HCT116 (cell line): ENCODE data around the gene SHC4. TPM values are rescaled to one million over a fixed set of nuclear protein-coding genes. Genes with fewer than 3 reads are reported as not detected.

Experiments
- ATAC-seq: fragments of 200-7000 bp; cut with Tn5 transposase; 2 replicates; pipeline ENCODE4 v1.9.1; 2020; ENCODE audit warnings: mild to moderate bottlenecking, moderate library complexity
- BruUV-seq: library from RNA; stranded (reverse); fragments of 400-500 nt; replicated peaks from 2 replicates; lab custom pipeline; 2021; lab: Mats Ljungman, UMichigan
- CTCF ChIA-PET: fragments of 300-600 bp; sonication (Branson Sonifier 250); formaldehyde crosslinking; loops from one replicate; lab custom pipeline; 2021; ENCODE audit warnings: antibody characterized with exemption; lab: Charles Lee
- POLR2A ChIA-PET: fragments of 300-600, 350-600 bp; sonication (Branson Sonifier 250); formaldehyde crosslinking; loops from one replicate; lab custom pipeline; 2021; ENCODE audit warnings: antibody characterized with exemption; lab: Charles Lee
- RAD21 ChIA-PET, 2 experiments: fragments of 300-600 bp; sonication (Branson Sonifier 250); formaldehyde crosslinking; loops; one replicate each; lab custom pipeline; 2023; ENCODE audit warnings: low total read pairs in 2 of 2; ENCODE audit not compliant: uncharacterized antibody in 2 of 2, unreplicated experiment in 2 of 2, low non-redundant PET in 1 of 2; lab: Charles Lee
- DNase-seq: peaks from one replicate; pipeline ENCODE4 v3.0.0-alpha.2; 2010; ENCODE audit warnings: low read depth, low spot score
- H2AFZ ChIP-seq: fragments of 200-600 bp; shearing (Covaris generic), sonication (generic); 2 replicates; pipeline ENCODE4 v1.6.1; 2017; ENCODE audit warnings: low read depth, mixed run types, mixed read lengths, antibody characterized with exemption, low read length; ENCODE audit not compliant: poor library complexity, severe bottlenecking
- H3K27ac ChIP-seq: 2 replicates; pipeline ENCODE4 v1.5.1; 2012; ENCODE audit warnings: low read depth, low read length
- H3K27me3 ChIP-seq: fragments of 200-600 bp; sonication (generic); 2 replicates; pipeline ENCODE4 v1.6.1; 2016; ENCODE audit warnings: mixed run types, low read length, mixed read lengths; ENCODE audit not compliant: insufficient read depth
- H3K36me3 ChIP-seq, 2 experiments: fragments of 200-500 bp in 1 of 2; fragments of 200-600 bp in 1 of 2; sonication (Bioruptor generic) in 1 of 2; sonication (generic) in 1 of 2; 2 replicates each; pipeline versions ENCODE4 v1.5.1 to v1.6.1; 2014 to 2016; ENCODE audit warnings: low read length in 2 of 2, inconsistent platforms in 1 of 2, mixed read lengths in 1 of 2, mixed run types in 1 of 2; ENCODE audit not compliant: insufficient read depth in 2 of 2, control insufficient read depth in 1 of 2
- H3K4me1 ChIP-seq, 2 experiments: fragments of 200-600 bp in 1 of 2; sonication (generic) in 1 of 2; 2 replicates each; pipeline versions ENCODE4 v1.5.1 to v1.6.1; 2012 to 2017; ENCODE audit warnings: low read length in 2 of 2, inconsistent platforms in 1 of 2, mild to moderate bottlenecking in 1 of 2, mixed read lengths in 1 of 2, mixed run types in 1 of 2, moderate library complexity in 1 of 2; ENCODE audit not compliant: insufficient read depth in 2 of 2, control insufficient read depth in 1 of 2
- H3K4me2 ChIP-seq: fragments of 200-600 bp; sonication (generic); 2 replicates; pipeline ENCODE4 v1.6.1; 2017; ENCODE audit warnings: mixed run types, low read length, mixed read lengths
- H3K4me3 ChIP-seq, 2 experiments: fragments of 200-600 bp in 1 of 2; sonication (generic) in 1 of 2; replicated peaks in 1 of 2; 2 replicates each; pipeline ENCODE4 v1.5.1; 2011 to 2016; ENCODE audit warnings: low read length in 2 of 2, control low read depth in 1 of 2, low read depth in 1 of 2, mild to moderate bottlenecking in 1 of 2, mixed read lengths in 1 of 2, mixed run types in 1 of 2
- H3K79me2 ChIP-seq: fragments of 200-600 bp; sonication (generic); 2 replicates; pipeline ENCODE4 v1.6.1; 2017; ENCODE audit warnings: mild to moderate bottlenecking, mixed run types, low read length, moderate library complexity, mixed read lengths; ENCODE audit not compliant: insufficient read depth
- H3K9ac ChIP-seq: fragments of 200-600 bp; sonication (generic); 2 replicates; pipeline ENCODE4 v1.6.1; 2016; ENCODE audit warnings: low read length, mixed read lengths
- H3K9me2 ChIP-seq: fragments of 200-600 bp; sonication (generic), shearing (Covaris generic); 2 replicates; pipeline ENCODE4 v1.6.1; 2017; ENCODE audit warnings: mixed run types, mild to moderate bottlenecking, moderate library complexity; ENCODE audit not compliant: insufficient read depth
- H3K9me3 ChIP-seq, 2 experiments: fragments of 200-500 bp in 1 of 2; fragments of 200-600 bp in 1 of 2; sonication (Bioruptor generic) in 1 of 2; sonication (generic) in 1 of 2; 2 replicates each; pipeline ENCODE4 v1.6.1; 2014 to 2017; ENCODE audit warnings: low read length in 2 of 2, mixed read lengths in 2 of 2, inconsistent platforms in 1 of 2, low read depth in 1 of 2, mild to moderate bottlenecking in 1 of 2, mixed run types in 1 of 2, moderate library complexity in 1 of 2; ENCODE audit not compliant: control insufficient read depth in 1 of 2, insufficient read depth in 1 of 2
- H4K20me1 ChIP-seq: fragments of 200-600 bp; sonication (generic), shearing (Covaris generic); 2 replicates; pipeline ENCODE4 v1.6.1; 2017; ENCODE audit warnings: mixed run types, mild to moderate bottlenecking, moderate library complexity; ENCODE audit not compliant: insufficient read depth
- CBX3 ChIP-seq: IDR thresholded peaks from 2 replicates; pipeline ENCODE4 v1.6.1; 2012; ENCODE audit warnings: low read depth
- CEBPB ChIP-seq: IDR thresholded peaks from 2 replicates; pipeline ENCODE4 v1.6.1; 2012; ENCODE audit warnings: low read depth
- EZH2 ChIP-seq: fragments of 200-600 bp; sonication (generic); IDR thresholded peaks from 2 replicates; pipeline ENCODE4 v1.6.1; 2017; ENCODE audit warnings: antibody characterized with exemption, mixed run types
- EZH2phosphoT487 ChIP-seq: fragments of 200-600 bp; IDR thresholded peaks from 2 replicates; pipeline ENCODE4 v1.6.1; 2018; ENCODE audit warnings: antibody characterized with exemption, borderline replicate concordance
- FOSL1 ChIP-seq: IDR thresholded peaks from 2 replicates; pipeline ENCODE4 v1.6.1; 2012; ENCODE audit warnings: low read depth
- JUND ChIP-seq: IDR thresholded peaks from 2 replicates; pipeline ENCODE4 v1.6.1; 2012
- POLR2A ChIP-seq: IDR thresholded peaks from 2 replicates; pipeline ENCODE4 v1.7.0; 2011; ENCODE audit warnings: borderline replicate concordance; ENCODE audit not compliant: insufficient read depth, insufficient read length; ENCODE audit errors: extremely low read depth
- POLR2AphosphoS5 ChIP-seq: IDR thresholded peaks from 2 replicates; pipeline ENCODE4 v1.6.1; 2011; ENCODE audit warnings: mild to moderate bottlenecking, low read depth, low read length, moderate library complexity
- TCF7L2 ChIP-seq: IDR thresholded peaks from 2 replicates; pipeline ENCODE4 v1.7.0; 2011; ENCODE audit warnings: borderline replicate concordance, inconsistent platforms; ENCODE audit not compliant: insufficient read depth, insufficient read length; ENCODE audit errors: extremely low read depth
- YY1 ChIP-seq: IDR thresholded peaks from 2 replicates; pipeline ENCODE4 v1.6.1; 2011; ENCODE audit warnings: low read length, low read depth, moderate library complexity, mild to moderate bottlenecking; ENCODE audit not compliant: insufficient replicate concordance; ENCODE audit errors: extremely low read depth
- intact Hi-C: fragments of 100-400 bp; cut with micrococcal nuclease; formaldehyde crosslinking; loops from 2 replicates; pipeline ENCODE4 v1.10.0; 2022
- total RNA-seq: library from RNA; stranded (reverse); gene quantifications from one replicate; pipeline ENCODE4 v1.2.1, GENCODE V29; 2021; ENCODE audit not compliant: unreplicated experiment
- TF ChIP-seq, protein P1 (sequence below), 3 experiments: fragments of 200-600 bp in 1 of 3; sonication (generic) in 1 of 3; IDR thresholded peaks in 2 of 3; conservative IDR thresholded peaks in 1 of 3; 2 replicates each; pipeline ENCODE4 v1.5.1; 2012 to 2017; ENCODE audit warnings: low read depth in 2 of 3, low read length in 2 of 3, antibody characterized with exemption in 1 of 3, borderline replicate concordance in 1 of 3, control low read depth in 1 of 3, mild to moderate bottlenecking in 1 of 3, mixed read lengths in 1 of 3, mixed run types in 1 of 3, moderate library complexity in 1 of 3; ENCODE audit not compliant: insufficient read depth in 1 of 3

SHC4 gene
- total RNA-seq, 1 experiment from 2014 or later: 0.44 TPM

DNA sequence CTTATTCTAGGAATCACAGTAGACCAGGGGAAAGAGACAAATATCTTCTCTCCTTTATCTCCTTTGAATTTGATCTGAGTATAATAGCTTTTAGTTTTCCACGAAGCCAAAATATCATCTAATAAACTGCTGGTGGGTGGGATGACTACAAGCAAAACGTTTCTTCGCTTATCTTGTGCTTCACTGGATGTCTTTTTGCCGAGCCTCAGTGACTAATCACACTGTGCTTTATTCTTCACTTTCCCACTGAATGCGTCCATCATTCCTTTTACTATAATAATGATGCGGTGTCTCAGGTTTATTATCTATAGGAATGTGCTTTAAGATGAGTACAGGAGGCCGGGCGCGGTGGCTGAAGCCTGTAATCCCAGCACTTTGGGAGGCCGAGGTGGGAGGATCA is 185.4 kb downstream of the SHC4 start:
- no peak for ATAC-seq
- no peak overlapping the region for H2AFZ ChIP-seq
- no peaks in the 10 kb centered on the region for H3K27me3 ChIP-seq
- H3K36me3 ChIP-seq: peaks cover 22 to 24% of the 10 kb centered on the region in 2 experiments
- H3K9me2 ChIP-seq: no peaks in the 10 kb centered on the region
- H3K4me1 ChIP-seq: no peaks in the 10 kb centered on the region
- no peaks in the 10 kb centered on the region for H3K9me3 ChIP-seq
- no peaks in the 10 kb centered on the region for H3K79me2 ChIP-seq
- POLR2A ChIA-PET: no interaction called here
- CTCF ChIA-PET: no interaction called here
- intact Hi-C loops: no loop called here
- no peak overlapping the region for H3K9ac ChIP-seq
- RAD21 ChIA-PET: no interaction called here
- no peak overlapping the region for H3K4me3 ChIP-seq
- no peaks in the 10 kb centered on the region for H4K20me1 ChIP-seq
- no peak overlapping the region for H3K27ac ChIP-seq
- BruUV-seq: no TSS peak
- H3K4me2 ChIP-seq: no peak overlapping the region
- TF ChIP-seq EZH2phosphoT487 (no peak), CEBPB (no peak)
- DNase-seq: no peak

DNA sequence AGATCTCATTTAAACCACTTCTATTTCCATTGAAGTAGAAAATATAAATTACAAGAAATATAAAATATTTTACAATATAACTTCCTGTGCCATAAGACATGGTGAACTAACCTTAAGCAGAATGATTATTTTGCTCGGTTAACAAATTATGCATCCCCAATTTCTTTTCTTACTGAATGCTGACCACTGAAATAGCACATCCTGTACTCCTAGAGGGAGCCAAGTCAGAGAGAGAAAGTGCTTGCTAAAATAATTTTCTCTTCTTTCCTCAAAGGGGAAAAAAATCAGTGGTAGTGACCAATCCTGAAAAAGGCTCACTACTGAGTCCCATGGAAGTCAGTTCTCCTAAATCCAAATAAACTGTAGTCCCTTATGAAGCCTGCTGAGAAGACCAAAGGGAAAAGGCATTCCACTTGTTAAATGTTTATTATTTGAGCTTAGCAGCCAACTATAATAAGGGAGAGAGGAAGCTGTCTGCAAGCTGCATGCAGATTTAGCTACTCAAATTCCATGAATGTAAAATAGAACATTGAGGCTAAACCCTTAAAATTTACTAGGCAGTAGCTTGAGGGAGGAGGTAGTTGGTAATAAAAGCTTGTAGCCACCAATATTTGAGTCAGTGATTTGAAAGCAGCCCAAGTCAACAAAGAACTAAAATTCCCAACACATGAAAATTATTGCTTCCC is 185.9 kb downstream of the SHC4 start:
- H3K4me2 ChIP-seq: no peak overlapping the region
- H3K27me3 ChIP-seq: no peaks in the 10 kb centered on the region
- H3K9ac ChIP-seq: no peak overlapping the region
- CTCF ChIA-PET: no interaction called here
- BruUV-seq: no TSS peak
- DNase-seq: no peak
- no peaks in the 10 kb centered on the region for H3K4me1 ChIP-seq
- no peak for ATAC-seq
- H4K20me1 ChIP-seq: no peaks in the 10 kb centered on the region
- no peak overlapping the region for H3K27ac ChIP-seq
- no peak overlapping the region for H3K4me3 ChIP-seq
- peaks cover 18 to 23% of the 10 kb centered on the region in 2 experiments for H3K36me3 ChIP-seq
- no peaks in the 10 kb centered on the region for H3K79me2 ChIP-seq
- POLR2A ChIA-PET: no interaction called here
- no peaks in the 10 kb centered on the region for H3K9me3 ChIP-seq
- no peaks in the 10 kb centered on the region for H3K9me2 ChIP-seq
- TF ChIP-seq, protein P1, sequence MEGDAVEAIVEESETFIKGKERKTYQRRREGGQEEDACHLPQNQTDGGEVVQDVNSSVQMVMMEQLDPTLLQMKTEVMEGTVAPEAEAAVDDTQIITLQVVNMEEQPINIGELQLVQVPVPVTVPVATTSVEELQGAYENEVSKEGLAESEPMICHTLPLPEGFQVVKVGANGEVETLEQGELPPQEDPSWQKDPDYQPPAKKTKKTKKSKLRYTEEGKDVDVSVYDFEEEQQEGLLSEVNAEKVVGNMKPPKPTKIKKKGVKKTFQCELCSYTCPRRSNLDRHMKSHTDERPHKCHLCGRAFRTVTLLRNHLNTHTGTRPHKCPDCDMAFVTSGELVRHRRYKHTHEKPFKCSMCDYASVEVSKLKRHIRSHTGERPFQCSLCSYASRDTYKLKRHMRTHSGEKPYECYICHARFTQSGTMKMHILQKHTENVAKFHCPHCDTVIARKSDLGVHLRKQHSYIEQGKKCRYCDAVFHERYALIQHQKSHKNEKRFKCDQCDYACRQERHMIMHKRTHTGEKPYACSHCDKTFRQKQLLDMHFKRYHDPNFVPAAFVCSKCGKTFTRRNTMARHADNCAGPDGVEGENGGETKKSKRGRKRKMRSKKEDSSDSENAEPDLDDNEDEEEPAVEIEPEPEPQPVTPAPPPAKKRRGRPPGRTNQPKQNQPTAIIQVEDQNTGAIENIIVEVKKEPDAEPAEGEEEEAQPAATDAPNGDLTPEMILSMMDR (IDR thresholded peaks at IDR 0.05 in 2 of 3, conservative IDR thresholded peaks at IDR 0.05 in 1 of 3; ENCODE audit: borderline replicate concordance in 1 of 3, insufficient read depth in 1 of 3, low read depth in 2 of 3, low read length in 2 of 3): no peak
- TF ChIP-seq POLR2AphosphoS5 (no peak), TCF7L2 (no peak), POLR2A (no peak), FOSL1 (no peak), EZH2phosphoT487 (no peak), JUND (no peak), CBX3 (no peak), EZH2 (no peak), YY1 (no peak)
- RAD21 ChIA-PET: no interaction called here
- no peak overlapping the region for H2AFZ ChIP-seq
- intact Hi-C loops: no loop called here
